ENCODE results near the gene RBFOX1. TPM values are rescaled to one million over a fixed set of nuclear protein-coding genes. Genes with fewer than 3 reads are reported as not detected.

The RBFOX1 gene
- polyA plus RNA-seq, 1 of the 3 experiments (the other 2 are of a cell fraction): not detected

DNA sequence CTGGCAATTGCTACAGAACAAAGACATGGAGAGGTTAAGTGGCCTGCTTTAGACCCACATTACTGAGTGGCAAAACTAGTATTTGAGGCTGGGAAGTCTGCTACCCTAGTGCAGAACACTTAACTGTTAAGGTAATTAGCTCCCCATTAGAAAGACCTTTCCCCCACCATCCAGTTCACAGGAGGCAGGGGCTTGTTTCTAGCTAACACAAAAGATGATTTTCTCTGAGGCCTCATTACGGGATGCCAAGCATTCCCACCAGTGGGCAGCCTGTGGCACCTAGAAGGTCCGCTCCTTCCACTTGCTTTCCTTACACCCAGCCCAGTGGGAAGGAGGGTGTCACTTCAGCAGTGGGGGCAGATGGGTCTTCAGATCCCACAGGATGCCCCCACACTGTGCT, 99.1 kb downstream of the RBFOX1 start:
- WGBS (ENCODE audit: low lambda C conversion rate): 35% methylated on average over 2 of the region's 2 CpGs
- H3K79me2 ChIP-seq (ENCODE audit: insufficient read depth): no peaks in the 10 kb centered on the region
- H3K9me3 ChIP-seq: no peaks in the 10 kb centered on the region
- ChIA-PET CTCF (interaction anchor here (1.0 kb wide), 1 partner anchor 8 kb away, joined by 3 read pairs; no protein-coding TSS in a partner anchor), POLR2A (no interaction called here)
- H3K4me3 ChIP-seq (ENCODE audit: low read depth in 2 of 2, low read length in 1 of 2): no peak overlapping the region
- DNase-seq: no peak
- no peaks in the 10 kb centered on the region for H4K20me1 ChIP-seq (ENCODE audit: insufficient read depth)
- H3K9me2 ChIP-seq: no peaks in the 10 kb centered on the region
- no peak overlapping the region for H3K4me2 ChIP-seq
- H2AFZ ChIP-seq (ENCODE audit: low read depth): no peak overlapping the region
- no peaks in the 10 kb centered on the region for H3K4me1 ChIP-seq (ENCODE audit: control insufficient read depth in 1 of 2, insufficient read depth in 2 of 2, low read depth in 1 of 2, low read length in 1 of 2)
- no peak overlapping the region for H3K27ac ChIP-seq (ENCODE audit: low read depth in 2 of 2, low read length in 1 of 2)
- no peak overlapping the region for H3K9ac ChIP-seq
- TF ChIP-seq, protein P1, sequence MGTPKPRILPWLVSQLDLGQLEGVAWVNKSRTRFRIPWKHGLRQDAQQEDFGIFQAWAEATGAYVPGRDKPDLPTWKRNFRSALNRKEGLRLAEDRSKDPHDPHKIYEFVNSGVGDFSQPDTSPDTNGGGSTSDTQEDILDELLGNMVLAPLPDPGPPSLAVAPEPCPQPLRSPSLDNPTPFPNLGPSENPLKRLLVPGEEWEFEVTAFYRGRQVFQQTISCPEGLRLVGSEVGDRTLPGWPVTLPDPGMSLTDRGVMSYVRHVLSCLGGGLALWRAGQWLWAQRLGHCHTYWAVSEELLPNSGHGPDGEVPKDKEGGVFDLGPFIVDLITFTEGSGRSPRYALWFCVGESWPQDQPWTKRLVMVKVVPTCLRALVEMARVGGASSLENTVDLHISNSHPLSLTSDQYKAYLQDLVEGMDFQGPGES (IDR thresholded peaks at IDR 0.05; ENCODE audit: low read depth, low read length): no peak
- no peaks in the 10 kb centered on the region for H3F3A ChIP-seq (replicated peaks; ENCODE audit: insufficient read depth)
- no peaks in the 10 kb centered on the region for H3K27me3 ChIP-seq (ENCODE audit: insufficient read depth)
- H3K36me3 ChIP-seq (replicated peaks in 1 of 2; ENCODE audit: control insufficient read depth in 1 of 2, insufficient read depth in 2 of 2, low read length in 1 of 2): no peaks in the 10 kb centered on the region

DNA sequence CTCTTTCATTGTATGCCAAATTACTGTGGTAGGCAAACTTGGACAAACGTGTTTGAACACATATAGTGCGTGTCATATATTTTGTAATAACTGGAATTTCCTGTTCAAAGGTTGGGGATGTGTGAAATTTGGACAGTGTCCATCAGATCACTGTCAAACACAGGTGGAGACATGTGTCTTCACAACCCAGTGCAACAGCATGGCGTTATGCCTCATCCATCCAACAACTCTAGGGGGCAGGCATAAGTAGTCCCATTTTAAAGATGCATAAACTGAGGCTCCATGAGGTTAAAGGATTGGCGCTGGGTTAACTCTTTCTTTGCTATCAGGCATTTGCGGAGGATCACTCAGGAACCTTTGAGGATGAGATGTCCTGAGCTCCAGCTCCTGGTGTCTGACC, 103.7 kb downstream of the RBFOX1 start:
- Histone ChIP-seq H3K27me3 (ENCODE audit: insufficient read depth) (no peaks in the 10 kb centered on the region), H3K9ac (no peak overlapping the region), H3K4me3 (ENCODE audit: low read depth in 2 of 2, low read length in 1 of 2) (no peak overlapping the region), H3K9me2 (no peaks in the 10 kb centered on the region), H3K79me2 (ENCODE audit: insufficient read depth) (no peaks in the 10 kb centered on the region), H4K20me1 (ENCODE audit: insufficient read depth) (no peaks in the 10 kb centered on the region), H3F3A (replicated peaks; ENCODE audit: insufficient read depth) (no peaks in the 10 kb centered on the region), H3K4me2 (no peak overlapping the region), H2AFZ (ENCODE audit: low read depth) (no peak overlapping the region), H3K27ac (ENCODE audit: low read depth in 2 of 2, low read length in 1 of 2) (no peak overlapping the region), H3K4me1 (ENCODE audit: control insufficient read depth in 1 of 2, insufficient read depth in 2 of 2, low read depth in 1 of 2, low read length in 1 of 2) (no peaks in the 10 kb centered on the region), H3K36me3 (replicated peaks in 1 of 2; ENCODE audit: control insufficient read depth in 1 of 2, insufficient read depth in 2 of 2, low read length in 1 of 2) (no peaks in the 10 kb centered on the region), H3K9me3 (no peaks in the 10 kb centered on the region)
- TF ChIP-seq FOXM1 (IDR thresholded peaks at IDR 0.05; ENCODE audit: low read depth) (no peak), MXI1 (IDR thresholded peaks at IDR 0.05; ENCODE audit: low read depth, low read length) (no peak), RCOR1 (IDR thresholded peaks at IDR 0.05; ENCODE audit: low read length) (no peak), EZH2phosphoT487 (IDR thresholded peaks at IDR 0.05; ENCODE audit: borderline replicate concordance, low read depth) (no peak), YY1 (IDR thresholded peaks at IDR 0.05; ENCODE audit: low read depth) (no peak), GABPA (IDR thresholded peaks at IDR 0.05; ENCODE audit: low read depth) (no peak), SIN3A (IDR thresholded peaks at IDR 0.05; ENCODE audit: borderline replicate concordance, low read depth, low read length) (no peak), POLR2AphosphoS5 (IDR thresholded peaks at IDR 0.05; ENCODE audit: low read depth, low read length) (no peak), TAF1 (IDR thresholded peaks at IDR 0.05; ENCODE audit: borderline replicate concordance, low read depth, low read length) (no peak)
- TF ChIP-seq, protein P2, sequence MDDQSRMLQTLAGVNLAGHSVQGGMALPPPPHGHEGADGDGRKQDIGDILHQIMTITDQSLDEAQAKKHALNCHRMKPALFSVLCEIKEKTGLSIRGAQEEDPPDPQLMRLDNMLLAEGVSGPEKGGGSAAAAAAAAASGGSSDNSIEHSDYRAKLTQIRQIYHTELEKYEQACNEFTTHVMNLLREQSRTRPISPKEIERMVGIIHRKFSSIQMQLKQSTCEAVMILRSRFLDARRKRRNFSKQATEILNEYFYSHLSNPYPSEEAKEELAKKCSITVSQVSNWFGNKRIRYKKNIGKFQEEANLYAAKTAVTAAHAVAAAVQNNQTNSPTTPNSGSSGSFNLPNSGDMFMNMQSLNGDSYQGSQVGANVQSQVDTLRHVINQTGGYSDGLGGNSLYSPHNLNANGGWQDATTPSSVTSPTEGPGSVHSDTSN (IDR thresholded peaks at IDR 0.05): no peak
- TF ChIP-seq, protein P1 (IDR thresholded peaks at IDR 0.05; ENCODE audit: low read depth, low read length): no peak
- ChIA-PET POLR2A (no interaction called here), CTCF (interaction anchor here (0.9 kb wide), 1 partner anchor 44 kb away, joined by 3 read pairs; no protein-coding TSS in a partner anchor)
- DNase-seq: no peak
- 30% methylated on average over 5 of the region's 5 CpGs for WGBS (ENCODE audit: low lambda C conversion rate)

Measured in SK-N-SH (cell line).